Liver (tissue), 3 donors: Measurements from ENCODE around the gene SDK2.

Experiments used
- ATF3 ChIP-seq: IDR thresholded peaks from 2 replicates; pipeline ENCODE4 v1.6.1; 2016; ENCODE audit warnings: antibody characterized with exemption
- CTCF ChIP-seq: fragments of 150-350 bp; IDR thresholded peaks from 2 replicates; pipeline ENCODE4 v1.5.1; 2017; ENCODE audit warnings: improper control_type of control experiment, low read depth, low read length; ENCODE audit not compliant: missing input control
- EGR1 ChIP-seq, 2 donors: IDR thresholded peaks; 2 replicates each; pipeline ENCODE4 v1.6.1; 2016 to 2018; ENCODE audit warnings: antibody characterized with exemption in 2 of 2, low read depth in 2 of 2
- FOXA1 ChIP-seq: IDR thresholded peaks from 2 replicates; pipeline ENCODE4 v1.6.1; 2016; ENCODE audit warnings: antibody characterized with exemption
- GABPA ChIP-seq, 2 donors: IDR thresholded peaks in 1 of 2; conservative IDR thresholded peaks in 1 of 2; 2 replicates each; pipeline ENCODE4 v1.6.1; 2016; ENCODE audit warnings: antibody characterized with exemption in 2 of 2, mild to moderate bottlenecking in 1 of 2, moderate library complexity in 1 of 2
- HNF4A ChIP-seq, 2 donors: conservative IDR thresholded peaks; 2 replicates each; pipeline ENCODE4 v1.6.1; 2016; ENCODE audit warnings: antibody characterized with exemption in 2 of 2, mild to moderate bottlenecking in 2 of 2
- JUND ChIP-seq, 2 donors: IDR thresholded peaks; 2 replicates each; pipeline ENCODE4 v1.6.1; 2016; ENCODE audit warnings: antibody characterized with exemption in 2 of 2
- MAX ChIP-seq: IDR thresholded peaks from 2 replicates; pipeline ENCODE4 v1.6.1; 2016; ENCODE audit warnings: antibody characterized with exemption
- NR2F2 ChIP-seq: IDR thresholded peaks from 2 replicates; pipeline ENCODE4 v1.6.1; 2016; ENCODE audit warnings: antibody characterized with exemption
- RAD21 ChIP-seq, 2 donors: IDR thresholded peaks; 2 replicates each; pipeline ENCODE4 v1.6.1; 2016; ENCODE audit warnings: antibody characterized with exemption in 2 of 2, mild to moderate bottlenecking in 2 of 2
- REST ChIP-seq: IDR thresholded peaks from 2 replicates; pipeline ENCODE4 v1.6.1; 2016; ENCODE audit warnings: antibody characterized with exemption, mild to moderate bottlenecking
- SP1 ChIP-seq: IDR thresholded peaks from 2 replicates; pipeline ENCODE4 v1.6.1; 2018; ENCODE audit warnings: antibody characterized with exemption, mild to moderate bottlenecking
- TAF1 ChIP-seq: conservative IDR thresholded peaks from 2 replicates; pipeline ENCODE4 v1.6.1; 2016; ENCODE audit warnings: antibody characterized with exemption, mild to moderate bottlenecking
- YY1 ChIP-seq: IDR thresholded peaks from 2 replicates; pipeline ENCODE4 v1.6.1; 2016; ENCODE audit warnings: antibody characterized with exemption, mild to moderate bottlenecking
- donor health status: healthy.
- donor health status: healthy.

GRCh38 chr17:73689596-73690275 lies 45.5 kb upstream of the SDK2 start:
- TF ChIP-seq CTCF = no peak
- no peak for TF ChIP-seq JUND (IDR thresholded peaks at IDR 0.05)
- no peak for TF ChIP-seq RAD21 (IDR thresholded peaks at IDR 0.05)
- no peak for TF ChIP-seq SP1
- TF ChIP-seq ATF3 = no peak
- TF ChIP-seq NR2F2 = no peak
- TF ChIP-seq YY1 = no peak
- TF ChIP-seq TAF1 = no peak
- TF ChIP-seq EGR1 (IDR thresholded peaks at IDR 0.05; ENCODE audit: low read depth in 2 of 2) = no peak
- no peak for TF ChIP-seq GABPA (IDR thresholded peaks at IDR 0.05 in 1 of 2, conservative IDR thresholded peaks at IDR 0.05 in 1 of 2)
- TF ChIP-seq MAX = no peak
- no peak for TF ChIP-seq REST
- no peak for TF ChIP-seq FOXA1
- no peak for TF ChIP-seq HNF4A (conservative IDR thresholded peaks at IDR 0.05)
